ENCODE measurements around the gene TNNC2. TPM values are rescaled to one million over a fixed set of nuclear protein-coding genes. Genes with fewer than 3 reads are reported as not detected.

The TNNC2 gene
- total RNA-seq, 1 donor from 2014 or later: 2.1 TPM

DNA sequence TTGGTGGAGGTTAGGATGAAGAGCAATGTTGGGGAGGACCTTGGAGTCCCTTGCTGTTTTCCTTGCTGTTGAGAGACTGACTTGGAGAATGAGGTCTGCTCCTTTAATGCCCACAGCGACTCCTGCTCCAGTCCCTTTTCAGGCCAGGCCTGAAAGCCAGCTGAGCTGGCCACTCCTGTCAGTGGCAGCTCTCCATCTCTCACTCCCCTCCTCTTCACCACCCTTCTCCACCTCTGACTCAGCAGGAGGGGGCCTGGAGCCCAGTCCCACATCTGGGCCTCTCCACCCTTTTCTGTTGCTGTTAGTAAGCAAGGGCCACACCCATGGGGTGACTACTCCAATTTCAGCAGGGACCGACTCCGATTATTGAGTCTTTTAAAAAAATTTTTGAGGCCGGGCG lies 8.7 kb upstream of the TNNC2 start:
- H3K4me3 Mint-ChIP-seq: peak overlapping the region; percentile 62
- H3K36me3 Mint-ChIP-seq: no peaks in the 10 kb centered on the region
- DNase-seq (ENCODE audit: extremely low spot score, unreplicated experiment): no peak
- TF ChIP-seq, protein P1, sequence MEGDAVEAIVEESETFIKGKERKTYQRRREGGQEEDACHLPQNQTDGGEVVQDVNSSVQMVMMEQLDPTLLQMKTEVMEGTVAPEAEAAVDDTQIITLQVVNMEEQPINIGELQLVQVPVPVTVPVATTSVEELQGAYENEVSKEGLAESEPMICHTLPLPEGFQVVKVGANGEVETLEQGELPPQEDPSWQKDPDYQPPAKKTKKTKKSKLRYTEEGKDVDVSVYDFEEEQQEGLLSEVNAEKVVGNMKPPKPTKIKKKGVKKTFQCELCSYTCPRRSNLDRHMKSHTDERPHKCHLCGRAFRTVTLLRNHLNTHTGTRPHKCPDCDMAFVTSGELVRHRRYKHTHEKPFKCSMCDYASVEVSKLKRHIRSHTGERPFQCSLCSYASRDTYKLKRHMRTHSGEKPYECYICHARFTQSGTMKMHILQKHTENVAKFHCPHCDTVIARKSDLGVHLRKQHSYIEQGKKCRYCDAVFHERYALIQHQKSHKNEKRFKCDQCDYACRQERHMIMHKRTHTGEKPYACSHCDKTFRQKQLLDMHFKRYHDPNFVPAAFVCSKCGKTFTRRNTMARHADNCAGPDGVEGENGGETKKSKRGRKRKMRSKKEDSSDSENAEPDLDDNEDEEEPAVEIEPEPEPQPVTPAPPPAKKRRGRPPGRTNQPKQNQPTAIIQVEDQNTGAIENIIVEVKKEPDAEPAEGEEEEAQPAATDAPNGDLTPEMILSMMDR (conservative IDR thresholded peaks at IDR 0.05): no peak
- peak overlapping the region; percentile 36 for H3K27ac Mint-ChIP-seq
- H3K27me3 Mint-ChIP-seq: no peaks in the 10 kb centered on the region
- H3K4me1 Mint-ChIP-seq (ENCODE audit: unreplicated experiment): peaks cover 24% of the 10 kb centered on the region
- no peaks in the 10 kb centered on the region for H3K9me3 Mint-ChIP-seq

DNA sequence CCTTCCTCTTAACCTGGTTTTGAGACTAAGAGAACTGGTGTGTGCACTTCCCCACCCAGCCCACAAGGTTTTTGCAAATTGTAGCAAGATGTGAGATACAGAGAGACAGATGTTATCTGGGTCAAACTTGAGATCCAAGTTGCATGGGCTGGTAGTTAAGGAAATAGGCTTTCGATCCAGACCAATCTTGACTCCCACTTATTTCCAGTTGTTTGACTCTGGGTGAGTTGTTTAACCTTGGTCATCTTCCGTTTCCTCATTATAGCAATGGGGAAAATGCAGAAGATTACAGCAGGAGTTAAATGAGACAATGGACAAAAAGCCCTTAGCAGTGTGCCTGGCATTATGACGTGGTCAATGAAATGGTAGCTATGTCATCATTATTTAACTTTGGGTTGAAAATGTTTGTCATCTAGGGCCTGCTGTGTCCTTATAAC lies 8.2 kb upstream of the TNNC2 start:
- H3K27me3 Mint-ChIP-seq: peaks cover 2% of the 10 kb centered on the region
- H3K27ac Mint-ChIP-seq: no peak overlapping the region
- H3K9me3 Mint-ChIP-seq: no peaks in the 10 kb centered on the region
- peaks cover 24% of the 10 kb centered on the region for H3K4me1 Mint-ChIP-seq (ENCODE audit: unreplicated experiment)
- TF ChIP-seq, protein P1 (conservative IDR thresholded peaks at IDR 0.05): peak; percentile 34
- DNase-seq (ENCODE audit: extremely low spot score, unreplicated experiment): no peak
- peak overlapping the region; percentile 88 for H3K4me3 Mint-ChIP-seq
- no peaks in the 10 kb centered on the region for H3K36me3 Mint-ChIP-seq

DNA sequence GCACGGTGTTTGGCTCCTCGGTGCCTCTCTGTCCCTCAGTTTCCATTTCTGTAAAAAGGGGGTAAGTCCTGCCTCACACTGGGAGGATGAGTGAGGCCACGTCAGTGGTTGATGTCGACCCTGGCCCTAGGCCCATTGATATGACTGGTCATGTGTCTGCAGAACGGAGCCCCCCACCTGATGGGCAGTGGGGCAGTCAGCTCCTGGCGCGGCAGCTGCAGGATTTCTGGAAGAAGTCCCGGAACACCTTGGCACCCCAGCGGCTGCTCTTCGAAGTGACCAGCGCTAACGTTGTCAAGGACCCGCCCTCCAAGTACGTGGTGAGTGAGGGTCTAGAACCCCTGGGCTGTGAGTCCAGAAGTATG lies 7.7 kb upstream of the TNNC2 start:
- no peak for DNase-seq (ENCODE audit: extremely low spot score, unreplicated experiment)
- Mint-ChIP-seq H3K27me3 (peaks cover 3% of the 10 kb centered on the region), H3K36me3 (no peaks in the 10 kb centered on the region), H3K27ac (no peak overlapping the region), H3K9me3 (no peaks in the 10 kb centered on the region), H3K4me3 (peak overlapping the region; percentile 88), H3K4me1 (ENCODE audit: unreplicated experiment) (peaks cover 24% of the 10 kb centered on the region)
- TF ChIP-seq, protein P1 (conservative IDR thresholded peaks at IDR 0.05): no peak

DNA sequence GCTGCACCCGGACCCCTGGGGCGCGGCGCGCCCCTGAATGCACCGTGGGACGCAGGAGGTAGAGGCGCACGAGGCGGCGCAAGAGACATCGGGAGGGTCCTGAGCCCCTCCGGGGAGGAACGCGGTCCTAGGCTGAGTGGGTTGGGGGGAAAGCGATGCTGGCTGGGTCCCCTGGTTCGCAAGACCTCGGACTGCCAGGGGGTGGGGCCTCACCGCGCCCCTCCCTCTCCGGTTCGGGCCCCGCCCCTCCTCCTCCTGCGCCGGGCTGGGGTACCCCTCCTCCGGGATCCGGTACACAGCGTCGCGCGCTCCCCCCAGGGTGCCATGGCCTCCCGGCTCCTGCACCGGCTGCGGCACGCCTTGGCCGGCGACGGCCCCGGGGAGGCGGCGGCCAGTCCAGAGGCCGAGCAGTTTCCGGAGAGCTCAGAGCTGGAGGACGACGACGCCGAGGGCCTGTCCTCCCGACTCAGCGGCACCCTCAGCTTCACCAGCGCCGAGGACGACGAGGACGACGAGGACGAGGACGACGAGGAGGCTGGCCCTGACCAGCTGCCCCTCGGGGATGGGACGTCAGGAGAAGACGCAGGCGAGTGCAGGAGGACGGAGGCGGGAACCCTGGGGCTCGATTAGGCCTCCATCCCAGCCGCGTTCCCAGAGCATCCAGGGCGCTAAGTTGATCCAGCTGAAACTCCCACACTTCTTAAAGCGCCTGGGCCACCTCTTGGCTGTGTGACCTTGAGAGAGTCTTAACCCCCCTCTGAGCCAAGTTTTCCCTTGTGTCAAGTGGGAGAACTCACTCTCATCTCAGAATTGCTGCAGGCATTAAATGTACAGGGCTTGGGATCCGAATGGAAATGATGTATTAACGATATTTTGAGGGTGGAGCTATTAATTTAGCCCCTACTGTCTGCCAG lies 7.0 kb upstream of the TNNC2 start:
- DNase-seq (ENCODE audit: extremely low spot score, unreplicated experiment): peak; percentile 83
- H3K27me3 Mint-ChIP-seq: peaks cover 3% of the 10 kb centered on the region
- H3K9me3 Mint-ChIP-seq: no peaks in the 10 kb centered on the region
- TF ChIP-seq, protein P1 (conservative IDR thresholded peaks at IDR 0.05): no peak
- H3K4me3 Mint-ChIP-seq: peak overlapping the region; percentile 88
- H3K4me1 Mint-ChIP-seq (ENCODE audit: unreplicated experiment): peaks cover 24% of the 10 kb centered on the region
- no peaks in the 10 kb centered on the region for H3K36me3 Mint-ChIP-seq
- no peak overlapping the region for H3K27ac Mint-ChIP-seq

DNA sequence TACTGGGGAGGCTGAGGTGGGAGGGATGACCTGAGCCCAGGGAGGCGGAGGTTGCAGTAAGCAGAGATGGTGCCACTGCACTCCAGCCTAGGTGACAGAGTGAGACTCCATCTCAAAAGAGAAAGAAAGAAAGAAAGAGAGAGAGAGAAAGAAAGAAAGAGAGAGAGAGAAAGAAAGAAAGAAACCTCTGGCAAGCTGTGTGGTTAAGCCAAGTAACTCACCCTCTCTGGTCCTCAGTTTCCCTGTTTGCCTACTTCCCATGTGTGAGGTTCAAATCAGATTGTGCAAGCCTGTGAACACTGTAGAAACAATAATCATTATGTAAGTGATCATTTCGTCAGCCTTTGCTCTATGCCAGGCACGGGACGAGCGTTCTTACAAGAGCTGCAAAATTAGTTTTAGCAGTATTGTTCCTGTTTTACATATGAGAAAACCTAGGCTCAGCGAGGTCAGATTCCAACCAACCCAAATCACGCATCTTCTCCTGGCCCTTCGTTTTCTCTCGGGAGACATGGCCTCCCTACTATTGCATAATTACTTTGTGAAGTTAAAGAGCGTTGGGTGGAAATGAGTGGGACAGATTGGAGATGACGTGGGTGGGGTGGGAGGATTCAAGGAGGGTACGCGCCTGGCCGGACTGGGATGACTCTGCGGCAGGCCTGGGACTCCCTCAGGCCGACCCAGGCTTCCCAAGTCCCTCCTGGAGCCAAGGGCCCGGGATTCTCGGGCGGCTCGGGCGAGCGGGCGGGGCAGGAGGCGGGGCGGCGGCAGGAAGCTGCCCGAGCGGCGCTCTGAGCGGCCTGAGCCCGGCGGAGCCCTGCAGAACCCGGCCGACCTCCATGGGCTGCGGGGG lies 6.1 kb upstream of the TNNC2 start, which contains the start of gene SNX21:
Gene SNX21, plus strand, starts transcription at position 770 of the 853 bp plus-strand sequence. CDS start 121 bp downstream, outside the sequence.
- Mint-ChIP-seq H3K27me3 (peaks cover 3% of the 10 kb centered on the region), H3K36me3 (no peaks in the 10 kb centered on the region), H3K9me3 (no peaks in the 10 kb centered on the region), H3K4me1 (ENCODE audit: unreplicated experiment) (peaks cover 24% of the 10 kb centered on the region), H3K4me3 (peak within 1 kb of the TSS; percentile 88), H3K27ac (peak within 1 kb of the TSS; percentile 85)
- DNase-seq (ENCODE audit: extremely low spot score, unreplicated experiment): peak; percentile 82
- TF ChIP-seq, protein P1 (conservative IDR thresholded peaks at IDR 0.05): no peak
